GM19463 (cell line): ENCODE measurements around the gene CDKN1A.

Source experiments
- ATAC-seq: cut with Tn5 transposase; IDR thresholded peaks from one replicate; pipeline ENCODE4 v1.9.1; 2021; ENCODE audit warnings: mild to moderate bottlenecking, moderate library complexity; ENCODE audit not compliant: unreplicated experiment

Gene CDKN1A

GRCh38 chr6:36677059-36677749, 1.3 kb upstream of the CDKN1A start:
- ATAC-seq, result no peak

DNA sequence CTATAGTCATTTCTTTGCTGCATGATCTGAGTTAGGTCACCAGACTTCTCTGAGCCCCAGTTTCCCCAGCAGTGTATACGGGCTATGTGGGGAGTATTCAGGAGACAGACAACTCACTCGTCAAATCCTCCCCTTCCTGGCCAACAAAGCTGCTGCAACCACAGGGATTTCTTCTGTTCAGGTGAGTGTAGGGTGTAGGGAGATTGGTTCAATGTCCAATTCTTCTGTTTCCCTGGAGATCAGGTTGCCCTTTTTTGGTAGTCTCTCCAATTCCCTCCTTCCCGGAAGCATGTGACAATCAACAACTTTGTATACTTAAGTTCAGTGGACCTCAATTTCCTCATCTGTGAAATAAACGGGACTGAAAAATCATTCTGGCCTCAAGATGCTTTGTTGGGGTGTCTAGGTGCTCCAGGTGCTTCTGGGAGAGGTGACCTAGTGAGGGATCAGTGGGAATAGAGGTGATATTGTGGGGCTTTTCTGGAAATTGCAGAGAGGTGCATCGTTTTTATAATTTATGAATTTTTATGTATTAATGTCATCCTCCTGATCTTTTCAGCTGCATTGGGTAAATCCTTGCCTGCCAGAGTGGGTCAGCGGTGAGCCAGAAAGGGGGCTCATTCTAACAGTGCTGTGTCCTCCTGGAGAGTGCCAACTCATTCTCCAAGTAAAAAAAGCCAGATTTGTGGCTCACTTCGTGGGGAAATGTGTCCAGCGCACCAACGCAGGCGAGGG, 594 bp upstream of the CDKN1A start:
- ATAC-seq, result no peak

GRCh38 chr6:36679043-36679833, 724 bp downstream of the CDKN1A start:
- ATAC-seq, result no peak

GRCh38 chr6:36682328-36683144, 4.0 kb downstream of the CDKN1A start:
- no peak for ATAC-seq

- ATAC-seq, result no peak
Observed at GRCh38 chr6:36683145-36683655, 4.7 kb downstream of the CDKN1A start.

DNA sequence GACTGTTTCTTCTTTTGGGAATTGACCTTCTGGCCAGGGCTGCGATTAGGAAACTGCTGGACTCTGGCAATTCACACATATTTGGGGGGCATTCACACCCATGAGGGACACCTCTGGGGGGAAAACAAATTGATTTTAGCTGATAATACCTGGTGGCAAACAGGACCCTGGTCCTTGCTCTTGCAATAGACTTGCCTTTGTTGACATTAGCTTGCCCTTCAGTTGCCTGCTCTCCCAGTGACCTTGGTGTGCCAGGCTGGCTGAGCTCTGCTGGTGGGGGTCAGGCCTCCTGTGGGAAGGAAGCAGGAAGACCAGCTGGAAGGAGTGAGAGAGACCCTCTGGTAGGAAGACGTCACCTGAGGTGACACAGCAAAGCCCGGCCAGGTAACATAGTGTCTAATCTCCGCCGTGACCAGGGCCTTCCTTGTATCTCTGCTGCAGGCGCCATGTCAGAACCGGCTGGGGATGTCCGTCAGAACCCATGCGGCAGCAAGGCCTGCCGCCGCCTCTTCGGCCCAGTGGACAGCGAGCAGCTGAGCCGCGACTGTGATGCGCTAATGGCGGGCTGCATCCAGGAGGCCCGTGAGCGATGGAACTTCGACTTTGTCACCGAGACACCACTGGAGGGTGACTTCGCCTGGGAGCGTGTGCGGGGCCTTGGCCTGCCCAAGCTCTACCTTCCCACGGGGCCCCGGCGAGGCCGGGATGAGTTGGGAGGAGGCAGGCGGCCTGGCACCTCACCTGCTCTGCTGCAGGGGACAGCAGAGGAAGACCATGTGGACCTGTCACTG, 5.3 kb downstream of the CDKN1A start:
- ATAC-seq, result no peak

DNA sequence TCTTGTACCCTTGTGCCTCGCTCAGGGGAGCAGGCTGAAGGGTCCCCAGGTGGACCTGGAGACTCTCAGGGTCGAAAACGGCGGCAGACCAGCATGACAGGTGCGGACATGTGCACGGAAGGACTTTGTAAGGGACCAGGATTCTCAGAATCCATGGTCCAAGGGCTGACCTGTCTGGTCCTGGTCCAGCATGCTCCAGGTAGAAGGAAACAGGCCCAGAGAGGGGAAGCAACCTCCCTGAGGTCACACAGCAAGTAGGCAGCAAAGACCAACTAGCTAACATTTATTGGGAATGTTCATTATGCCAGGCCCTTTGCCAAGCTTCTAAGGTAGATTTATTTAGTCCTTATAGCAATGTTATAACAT, 5.9 kb downstream of the CDKN1A start:
- ATAC-seq, result no peak

GRCh38 chr6:36685166-36685924, 6.8 kb downstream of the CDKN1A start:
- ATAC-seq, result no peak

DNA sequence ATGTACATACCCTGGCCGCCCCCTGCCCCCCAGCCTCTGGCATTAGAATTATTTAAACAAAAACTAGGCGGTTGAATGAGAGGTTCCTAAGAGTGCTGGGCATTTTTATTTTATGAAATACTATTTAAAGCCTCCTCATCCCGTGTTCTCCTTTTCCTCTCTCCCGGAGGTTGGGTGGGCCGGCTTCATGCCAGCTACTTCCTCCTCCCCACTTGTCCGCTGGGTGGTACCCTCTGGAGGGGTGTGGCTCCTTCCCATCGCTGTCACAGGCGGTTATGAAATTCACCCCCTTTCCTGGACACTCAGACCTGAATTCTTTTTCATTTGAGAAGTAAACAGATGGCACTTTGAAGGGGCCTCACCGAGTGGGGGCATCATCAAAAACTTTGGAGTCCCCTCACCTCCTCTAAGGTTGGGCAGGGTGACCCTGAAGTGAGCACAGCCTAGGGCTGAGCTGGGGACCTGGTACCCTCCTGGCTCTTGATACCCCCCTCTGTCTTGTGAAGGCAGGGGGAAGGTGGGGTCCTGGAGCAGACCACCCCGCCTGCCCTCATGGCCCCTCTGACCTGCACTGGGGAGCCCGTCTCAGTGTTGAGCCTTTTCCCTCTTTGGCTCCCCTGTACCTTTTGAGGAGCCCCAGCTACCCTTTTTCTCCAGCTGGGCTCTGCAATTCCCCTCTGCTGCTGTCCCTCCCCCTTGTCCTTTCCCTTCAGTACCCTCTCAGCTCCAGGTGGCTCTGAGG, 7.6 kb downstream of the CDKN1A start:
- ATAC-seq, result no peak

DNA sequence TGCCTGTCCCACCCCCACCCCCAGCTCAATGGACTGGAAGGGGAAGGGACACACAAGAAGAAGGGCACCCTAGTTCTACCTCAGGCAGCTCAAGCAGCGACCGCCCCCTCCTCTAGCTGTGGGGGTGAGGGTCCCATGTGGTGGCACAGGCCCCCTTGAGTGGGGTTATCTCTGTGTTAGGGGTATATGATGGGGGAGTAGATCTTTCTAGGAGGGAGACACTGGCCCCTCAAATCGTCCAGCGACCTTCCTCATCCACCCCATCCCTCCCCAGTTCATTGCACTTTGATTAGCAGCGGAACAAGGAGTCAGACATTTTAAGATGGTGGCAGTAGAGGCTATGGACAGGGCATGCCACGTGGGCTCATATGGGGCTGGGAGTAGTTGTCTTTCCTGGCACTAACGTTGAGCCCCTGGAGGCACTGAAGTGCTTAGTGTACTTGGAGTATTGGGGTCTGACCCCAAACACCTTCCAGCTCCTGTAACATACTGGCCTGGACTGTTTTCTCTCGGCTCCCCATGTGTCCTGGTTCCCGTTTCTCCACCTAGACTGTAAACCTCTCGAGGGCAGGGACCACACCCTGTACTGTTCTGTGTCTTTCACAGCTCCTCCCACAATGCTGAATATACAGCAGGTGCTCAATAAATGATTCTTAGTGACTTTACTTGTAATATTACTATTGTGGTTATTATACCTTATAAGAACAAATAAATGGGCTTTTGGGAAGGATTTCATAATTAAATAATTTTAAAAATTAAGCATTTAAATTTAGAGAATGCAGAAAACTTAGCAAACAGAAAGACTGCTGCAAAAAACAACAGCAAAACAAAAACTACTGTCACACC, 8.4 kb downstream of the CDKN1A start:
- ATAC-seq, result no peak

DNA sequence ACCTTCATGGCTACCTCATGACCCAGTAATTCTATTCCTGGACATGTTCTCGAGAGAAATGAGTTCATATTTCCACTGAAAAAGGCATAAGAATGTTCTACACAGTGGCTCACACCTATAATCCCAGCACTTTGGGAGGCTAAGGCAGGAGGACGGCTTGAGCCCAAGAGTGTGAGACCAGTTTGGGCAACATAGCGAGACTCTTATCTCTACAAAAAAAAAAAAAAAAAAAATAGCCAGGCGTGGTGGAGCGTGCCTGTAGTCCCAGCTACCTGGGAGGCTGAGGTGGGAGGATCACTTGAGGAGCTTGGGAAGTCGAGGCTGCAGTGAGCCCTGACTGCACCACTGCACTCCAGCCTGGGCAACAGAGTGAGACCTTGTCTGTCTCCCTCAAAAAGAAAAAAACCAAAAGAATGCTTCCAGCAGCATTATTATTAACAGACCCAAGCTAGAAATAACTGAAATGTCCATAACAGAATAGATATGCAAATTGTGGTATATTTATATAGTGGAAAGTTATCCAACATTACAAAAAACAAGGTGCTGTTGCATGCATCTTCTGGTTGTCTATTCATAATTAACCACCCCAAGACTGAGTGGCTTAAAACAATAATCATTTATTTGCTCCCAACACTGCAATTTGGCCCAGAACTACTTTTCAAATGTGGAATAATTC, 9.7 kb downstream of the CDKN1A start:
- ATAC-seq, result no peak

DNA sequence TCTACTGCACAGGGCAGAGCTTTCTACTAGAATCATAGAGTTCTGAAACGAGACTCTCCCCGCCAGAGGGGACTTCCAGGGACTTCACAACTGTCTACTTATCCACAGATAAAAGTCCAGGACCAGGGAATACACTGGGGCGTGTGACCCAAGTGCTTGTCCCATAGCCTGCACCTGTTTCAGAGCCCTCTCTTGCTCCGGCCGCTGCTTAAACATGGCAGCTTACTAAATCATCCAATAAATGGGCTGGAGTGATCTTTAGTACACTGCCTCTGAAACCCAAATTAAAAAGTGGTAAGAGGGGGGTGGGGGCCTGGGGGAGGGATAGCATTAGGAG, 10.2 kb downstream of the CDKN1A start:
- no peak for ATAC-seq

GRCh38 chr6:36691011-36691410, 12.5 kb downstream of the CDKN1A start:
- no peak for ATAC-seq

GRCh38 chr6:36691612-36692011, 13.1 kb downstream of the CDKN1A start:
- no peak for ATAC-seq

DNA sequence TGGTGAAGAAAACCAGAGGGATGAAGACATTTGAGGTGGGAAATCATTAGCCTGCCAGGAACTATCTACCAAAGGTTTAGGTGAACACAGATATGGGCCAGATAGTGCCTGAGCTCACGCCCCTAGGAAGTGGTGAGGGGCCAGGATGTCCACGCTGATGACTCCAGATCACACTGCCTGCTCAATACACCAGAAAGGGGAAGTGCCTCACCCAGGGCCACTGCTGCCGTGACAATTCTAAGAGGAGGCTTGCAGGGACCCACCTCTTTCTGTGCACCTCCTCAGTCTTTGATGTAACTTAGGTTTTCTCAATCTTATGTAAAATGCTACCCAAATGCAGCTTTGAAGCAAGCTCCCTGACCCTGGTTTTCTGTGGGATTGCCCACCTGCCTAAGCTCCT, 13.7 kb downstream of the CDKN1A start:
- ATAC-seq, result no peak

DNA sequence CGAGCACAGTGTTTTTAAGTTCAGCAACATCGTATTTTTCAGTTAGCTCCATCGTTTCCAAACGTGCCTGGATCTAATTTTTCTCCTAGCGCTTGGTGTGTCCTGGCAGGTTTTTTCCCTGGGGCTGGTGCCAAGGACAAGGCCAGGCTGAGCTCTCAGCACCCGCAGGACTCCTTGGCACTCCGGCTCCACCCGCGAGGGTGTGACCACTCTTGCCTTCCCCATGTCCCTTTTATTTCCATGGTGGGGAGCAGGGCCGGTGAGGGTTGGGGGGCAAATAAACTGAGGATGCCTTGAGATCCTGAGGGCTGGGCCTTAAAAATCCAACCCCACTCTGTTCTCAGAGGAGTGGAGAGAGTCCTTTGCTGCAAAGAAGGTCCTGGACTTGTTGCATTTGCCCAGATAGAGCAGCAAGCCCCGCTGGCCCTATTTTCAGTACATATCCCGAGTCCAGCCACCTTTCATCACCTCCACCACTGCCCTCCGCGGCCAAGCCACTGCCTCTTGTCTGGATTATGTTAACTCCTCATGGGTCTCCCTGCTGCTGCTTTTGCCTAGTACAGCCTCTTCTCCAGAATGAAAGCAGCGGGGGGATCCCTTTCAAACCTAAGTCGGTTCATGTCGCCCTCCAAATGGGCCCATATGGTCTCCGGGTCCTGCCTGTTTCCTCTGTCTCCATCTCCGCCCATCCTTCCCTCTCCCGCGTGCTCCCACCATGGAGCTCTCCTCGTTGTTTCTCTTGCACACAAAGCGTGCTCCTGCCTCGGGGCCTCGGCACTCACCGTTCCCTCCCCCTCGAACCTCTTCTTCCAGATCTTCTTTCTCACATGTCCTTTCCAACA, 14.6 kb downstream of the CDKN1A start:
- no peak for ATAC-seq
